Activated T-cell treated with anti-CD3 and anti-CD28 coated beads, Interleukin-2, amount 50 U/mL, for 4 hours (primary cell): ENCODE measurements around the gene RALA. TPM values are rescaled to one million over a fixed set of nuclear protein-coding genes. Genes with fewer than 3 reads are reported as not detected.
"Not testable (repeated sequence)": the region's sequence is repeated elsewhere in the genome, so short reads cannot be mapped to it uniquely, and the experiment has no call there.

Experiments used
- ATAC-seq, 2 donors: fragments of 200-7000 bp; cut with Tn5 transposase; one replicate each; pipeline ENCODE4 v1.10.0; 2021
- DNase-seq: peaks from one replicate; pipeline ENCODE4 v3.0.0-alpha.2; 2020
- H3K27me3 Mint-ChIP-seq: one replicate; pipeline ENCODE4 v1.8.0; 2021; ENCODE audit warnings: low read depth, mixed read lengths
- H3K36me3 Mint-ChIP-seq: one replicate; pipeline ENCODE4 v1.8.0; 2022; ENCODE audit warnings: mixed read lengths; ENCODE audit not compliant: insufficient read depth
- H3K4me1 Mint-ChIP-seq: one replicate; pipeline ENCODE4 v1.8.0; 2021; ENCODE audit warnings: low read depth, mixed read lengths
- H3K4me3 Mint-ChIP-seq: one replicate; pipeline ENCODE4 v1.8.0; 2021; ENCODE audit warnings: mild to moderate bottlenecking, moderate library complexity, mixed read lengths
- H3K9me3 Mint-ChIP-seq: one replicate; pipeline ENCODE4 v1.8.0; 2021; ENCODE audit warnings: mixed read lengths
- total RNA-seq, 3 donors: library from RNA; stranded (reverse); gene quantifications; one replicate each; pipeline ENCODE4 v1.2.1, GENCODE V29; 2021

Gene RALA
- total RNA-seq, 3 donors from 2014 or later: 28.5 to 31.3 (median 30.1) TPM

DNA sequence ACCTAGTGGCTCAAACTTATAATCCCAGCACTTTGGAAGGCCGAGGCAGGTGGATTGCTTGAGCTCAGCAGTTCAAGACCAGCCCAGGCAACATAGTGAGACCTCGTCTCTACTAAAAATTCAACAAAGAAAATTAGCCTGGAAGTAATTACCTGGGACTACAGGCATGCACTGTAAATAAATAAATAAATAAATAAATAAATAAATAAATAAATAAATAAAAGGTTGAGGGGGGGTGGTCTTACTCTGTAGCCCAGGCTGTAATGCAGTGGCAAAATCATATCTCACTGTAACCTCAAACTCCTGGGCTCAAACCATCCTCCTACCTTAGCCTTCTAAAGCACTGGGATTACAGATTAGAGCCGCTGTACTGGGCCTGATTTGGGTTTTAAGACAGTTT, 50.5 kb downstream of the RALA start:
- no peaks in the 10 kb centered on the region for H3K9me3 Mint-ChIP-seq
- DNase-seq: no peak
- H3K4me3 Mint-ChIP-seq: no peak overlapping the region
- H3K4me1 Mint-ChIP-seq: peaks cover 18% of the 10 kb centered on the region
- H3K36me3 Mint-ChIP-seq: peaks cover 16% of the 10 kb centered on the region
- ATAC-seq: no peak
- H3K27me3 Mint-ChIP-seq: no peaks in the 10 kb centered on the region

DNA sequence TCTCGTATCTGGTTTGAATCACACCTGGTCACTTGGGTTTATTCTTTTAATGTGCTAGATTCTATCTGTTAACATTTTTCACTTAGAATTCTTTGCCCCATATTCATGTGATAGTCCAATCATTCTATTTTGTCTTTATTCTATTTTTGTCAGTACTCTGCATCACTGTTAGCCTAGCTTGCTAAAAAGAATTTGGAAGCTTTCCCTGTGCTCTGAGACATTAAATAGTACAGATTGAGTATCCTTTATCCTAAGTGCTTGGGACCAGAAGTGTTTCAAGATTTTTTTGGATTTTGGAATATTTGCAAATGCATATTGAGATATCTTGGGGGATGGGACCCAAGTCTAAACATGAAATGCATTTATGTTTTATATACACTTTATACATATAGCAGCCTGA, 51.0 kb downstream of the RALA start:
- ATAC-seq (no peak), DNase-seq (no peak)
- H3K27me3 Mint-ChIP-seq: no peaks in the 10 kb centered on the region
- H3K9me3 Mint-ChIP-seq: no peaks in the 10 kb centered on the region
- H3K4me1 Mint-ChIP-seq: peaks cover 17% of the 10 kb centered on the region
- no peak overlapping the region for H3K4me3 Mint-ChIP-seq
- H3K36me3 Mint-ChIP-seq: peaks cover 14% of the 10 kb centered on the region

DNA sequence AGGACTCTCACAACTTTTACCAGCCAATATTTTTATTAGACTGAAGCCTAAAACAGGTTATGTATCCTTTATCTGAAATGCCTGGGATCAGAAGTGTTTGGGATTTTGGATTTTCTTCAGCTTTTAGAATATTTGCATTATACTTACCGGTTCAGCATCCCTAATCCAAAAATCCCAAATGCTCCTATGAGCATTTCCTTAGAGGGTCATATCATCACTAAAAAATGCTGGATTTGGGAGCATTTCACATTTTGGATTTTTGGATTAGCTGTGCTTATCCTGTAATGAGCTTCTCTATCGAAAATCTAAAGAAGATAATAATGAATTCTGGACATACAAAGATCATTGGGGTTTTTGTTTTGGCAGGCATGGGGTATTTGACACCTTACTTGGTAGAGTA, 53.0 kb downstream of the RALA start:
- no peak overlapping the region for H3K4me3 Mint-ChIP-seq
- H3K9me3 Mint-ChIP-seq: no peaks in the 10 kb centered on the region
- H3K27me3 Mint-ChIP-seq: no peaks in the 10 kb centered on the region
- H3K4me1 Mint-ChIP-seq: peaks cover 22% of the 10 kb centered on the region
- no peak for DNase-seq
- H3K36me3 Mint-ChIP-seq: peaks cover 17% of the 10 kb centered on the region
- ATAC-seq: no peak

DNA sequence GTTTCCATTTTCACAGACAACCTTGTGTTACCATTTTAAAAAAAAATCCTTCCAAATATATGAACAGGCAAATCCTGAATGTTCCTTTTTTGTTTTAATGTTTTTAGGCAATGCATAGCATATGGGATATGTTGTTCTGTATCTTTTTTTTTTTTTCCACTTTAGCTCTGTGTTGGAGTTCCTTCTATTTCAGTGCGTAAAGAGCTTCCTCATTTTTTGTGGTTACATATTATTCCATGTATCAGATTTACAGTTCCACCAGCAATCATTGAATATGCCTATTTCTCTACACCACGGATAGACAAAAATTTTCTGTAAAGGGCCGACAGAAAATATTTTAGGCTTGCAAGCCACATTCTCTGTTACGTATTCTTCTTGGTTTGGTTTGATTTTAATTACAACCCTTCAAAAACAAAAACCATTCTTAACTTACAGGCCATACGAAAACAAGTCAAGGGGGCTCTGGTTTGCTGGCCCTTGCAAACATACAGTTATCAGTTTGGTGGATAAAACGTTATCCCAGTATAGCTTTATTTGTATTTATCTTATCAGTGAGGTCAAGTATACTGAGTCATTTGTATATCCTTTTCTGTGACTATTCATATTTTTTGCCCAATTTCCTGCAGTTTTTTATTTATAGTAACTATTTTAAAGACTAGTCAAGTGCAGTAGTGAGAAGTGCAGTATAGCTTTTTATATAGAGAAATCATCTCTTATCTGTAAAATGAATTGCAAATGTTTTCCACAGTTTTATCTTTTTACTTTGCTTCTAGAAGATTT, 55.7 kb downstream of the RALA start:
- H3K4me1 Mint-ChIP-seq: peaks cover 38% of the 10 kb centered on the region
- DNase-seq (no peak), ATAC-seq (no peak)
- H3K27me3 Mint-ChIP-seq: no peaks in the 10 kb centered on the region
- H3K36me3 Mint-ChIP-seq: peaks cover 23% of the 10 kb centered on the region
- no peaks in the 10 kb centered on the region for H3K9me3 Mint-ChIP-seq
- no peak overlapping the region for H3K4me3 Mint-ChIP-seq

- Mint-ChIP-seq H3K4me1 (peaks cover 42% of the 10 kb centered on the region), H3K36me3 (peaks cover 24% of the 10 kb centered on the region)
- not testable (repeated sequence) for DNase-seq, H3K9me3 Mint-ChIP-seq, H3K27me3 Mint-ChIP-seq, H3K4me3 Mint-ChIP-seq, ATAC-seq
These were observed 56.5 kb downstream of the RALA start for GRCh38 chr7:39679874-39680273.

GRCh38 chr7:39681887-39682441, 58.6 kb downstream of the RALA start:
- DNase-seq (no peak), ATAC-seq (no peak)
- Mint-ChIP-seq H3K9me3 (no peaks in the 10 kb centered on the region), H3K36me3 (peaks cover 19% of the 10 kb centered on the region), H3K4me1 (peaks cover 50% of the 10 kb centered on the region), H3K4me3 (no peak overlapping the region), H3K27me3 (no peaks in the 10 kb centered on the region)

DNA sequence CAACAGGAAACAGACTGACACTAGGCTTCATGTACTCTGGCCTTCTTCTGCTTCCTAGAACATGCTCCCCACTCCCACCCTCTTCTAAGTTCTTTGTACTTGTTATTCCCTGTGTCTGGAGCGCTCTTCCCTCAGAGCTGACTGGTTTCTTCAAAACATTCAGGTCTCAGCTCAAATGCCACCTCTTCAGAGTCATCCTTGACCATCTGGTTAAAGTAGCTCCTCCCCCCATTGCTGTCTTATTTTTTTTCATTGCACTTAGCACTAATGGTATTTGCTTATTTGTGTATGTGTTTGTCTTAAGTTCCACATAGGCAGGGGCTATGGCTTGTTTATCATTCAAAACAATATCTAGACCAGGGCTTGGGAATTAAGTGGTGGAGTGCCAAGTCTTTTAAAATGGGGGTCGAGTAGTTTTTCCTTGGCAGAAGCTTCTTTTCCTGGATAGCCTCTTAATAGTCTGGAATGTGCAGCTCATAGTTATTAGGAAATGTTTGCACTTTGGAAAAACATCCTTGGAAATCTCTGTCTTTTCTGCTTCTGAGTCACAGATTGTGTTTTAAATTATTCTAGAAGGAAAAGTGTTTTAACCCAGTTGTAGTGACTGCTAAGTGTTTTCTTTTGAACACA, 60.0 kb downstream of the RALA start:
- ATAC-seq: no peak
- H3K4me3 Mint-ChIP-seq: no peak overlapping the region
- no peaks in the 10 kb centered on the region for H3K27me3 Mint-ChIP-seq
- no peaks in the 10 kb centered on the region for H3K9me3 Mint-ChIP-seq
- peaks cover 49% of the 10 kb centered on the region for H3K4me1 Mint-ChIP-seq
- DNase-seq: no peak
- peaks cover 22% of the 10 kb centered on the region for H3K36me3 Mint-ChIP-seq

DNA sequence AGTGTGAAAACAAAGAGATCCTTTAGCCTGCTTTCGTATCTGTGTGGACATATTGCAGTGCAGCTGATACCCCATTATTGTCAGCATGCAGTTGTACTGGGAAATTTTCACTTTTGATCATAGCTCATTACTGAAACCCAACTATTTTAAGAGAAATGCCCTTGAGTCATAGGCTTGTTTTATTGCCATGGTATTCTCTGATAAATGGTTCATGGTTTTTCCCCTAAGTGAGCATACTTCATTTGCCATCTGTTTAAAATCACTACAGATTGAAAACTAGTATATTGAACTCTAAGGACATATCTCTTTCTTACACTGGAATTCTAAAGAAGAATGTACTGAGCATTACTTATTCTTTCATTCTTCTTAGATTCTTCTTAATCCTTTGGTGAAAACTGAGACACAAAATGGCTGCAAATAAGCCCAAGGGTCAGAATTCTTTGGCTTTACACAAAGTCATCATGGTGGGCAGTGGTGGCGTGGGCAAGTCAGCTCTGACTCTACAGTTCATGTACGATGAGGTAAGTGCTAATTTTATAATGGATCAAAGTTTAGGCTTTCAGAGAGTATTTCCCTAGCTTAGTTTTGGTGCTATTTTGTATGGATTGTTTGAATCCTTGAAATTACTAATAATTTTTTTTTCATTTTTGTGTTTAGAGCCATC, 63.0 kb downstream of the RALA start:
- no peak overlapping the region for H3K4me3 Mint-ChIP-seq

GRCh38 chr7:39688611-39689480, 65.5 kb downstream of the RALA start:
- Mint-ChIP-seq H3K27me3 (no peaks in the 10 kb centered on the region), H3K4me3 (no peak overlapping the region), H3K9me3 (no peaks in the 10 kb centered on the region), H3K36me3 (peaks cover 48% of the 10 kb centered on the region), H3K4me1 (peaks cover 30% of the 10 kb centered on the region)
- DNase-seq (no peak), ATAC-seq (no peak)

More for the DNA sequence above, 63.0 kb downstream of the RALA start:
- Mint-ChIP-seq H3K27me3 (no peaks in the 10 kb centered on the region), H3K4me1 (peaks cover 43% of the 10 kb centered on the region), H3K9me3 (no peaks in the 10 kb centered on the region), H3K36me3 (peaks cover 35% of the 10 kb centered on the region)
- ATAC-seq (peak; percentile 84 to 88), DNase-seq (no peak)

DNA sequence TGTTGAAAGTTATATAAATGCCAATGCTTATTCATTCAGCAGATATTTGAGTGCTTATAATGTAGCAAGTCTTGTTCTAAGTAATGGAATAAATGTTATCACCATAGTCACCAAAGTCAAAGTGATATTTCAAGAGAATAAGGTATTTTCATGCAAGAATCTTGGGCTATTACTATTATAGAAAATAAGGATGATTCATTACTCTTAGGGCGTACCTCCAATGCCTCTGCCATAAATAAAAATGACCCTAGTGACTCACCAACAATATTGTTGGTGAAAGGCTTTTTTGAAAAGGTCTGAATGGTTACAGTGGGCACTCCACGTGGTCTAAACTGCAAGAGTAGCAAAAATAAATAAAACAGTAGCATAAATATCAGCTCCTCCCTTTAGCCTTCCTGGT, 68.4 kb downstream of the RALA start:
- Mint-ChIP-seq H3K4me1 (peaks cover 12% of the 10 kb centered on the region), H3K4me3 (no peak overlapping the region), H3K36me3 (peaks cover 51% of the 10 kb centered on the region), H3K9me3 (no peaks in the 10 kb centered on the region), H3K27me3 (no peaks in the 10 kb centered on the region)
- ATAC-seq: no peak
- no peak for DNase-seq

DNA sequence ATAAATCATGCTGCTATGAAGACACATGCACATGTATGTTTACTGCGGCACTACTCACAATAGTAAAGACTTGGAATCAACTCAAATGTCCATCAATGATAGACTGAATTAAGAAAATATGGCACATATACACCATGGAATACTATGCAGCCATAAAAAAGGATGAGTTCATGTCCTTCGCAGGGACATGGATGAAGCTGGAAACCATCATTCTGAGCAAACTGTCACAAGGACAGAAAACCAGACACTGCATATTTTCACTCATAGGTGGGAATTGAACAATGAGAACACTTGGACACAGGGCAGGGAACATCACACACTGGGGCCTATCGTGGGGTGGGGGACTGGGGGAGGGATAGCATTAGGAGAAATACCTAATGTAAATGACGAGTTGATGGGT, 69.7 kb downstream of the RALA start:
- H3K9me3 Mint-ChIP-seq, H3K4me1 Mint-ChIP-seq, ATAC-seq, H3K27me3 Mint-ChIP-seq, H3K4me3 Mint-ChIP-seq, DNase-seq: not testable (repeated sequence)
- H3K36me3 Mint-ChIP-seq: peaks cover 58% of the 10 kb centered on the region

DNA sequence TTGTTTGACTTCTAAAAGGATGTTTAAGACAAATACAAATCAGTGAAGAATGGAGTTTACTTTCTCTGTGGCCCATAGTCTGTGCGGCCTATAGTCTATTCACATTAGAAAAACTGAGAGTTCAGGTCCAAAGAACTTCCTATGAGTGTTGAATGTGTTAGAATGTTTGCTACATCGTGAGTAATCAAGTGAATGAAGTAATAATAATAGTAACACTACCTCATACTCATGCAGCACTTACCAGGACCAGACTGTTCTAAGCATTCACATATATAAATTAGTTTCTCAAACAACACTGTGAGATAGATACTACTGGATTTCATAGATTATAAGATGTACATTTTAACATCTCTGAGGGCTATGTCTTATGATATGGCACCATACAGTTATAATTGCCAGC, 70.4 kb downstream of the RALA start:
- H3K36me3 Mint-ChIP-seq: peaks cover 59% of the 10 kb centered on the region

GRCh38 chr7:39695852-39696586, 72.6 kb downstream of the RALA start:
- no peak for ATAC-seq

More for the DNA sequence above, 70.4 kb downstream of the RALA start:
- Mint-ChIP-seq H3K27me3 (no peaks in the 10 kb centered on the region), H3K4me3 (no peak overlapping the region), H3K4me1 (peaks cover 7% of the 10 kb centered on the region), H3K9me3 (no peaks in the 10 kb centered on the region)
- DNase-seq (no peak), ATAC-seq (no peak)

More at GRCh38 chr7:39695852-39696586, 72.6 kb downstream of the RALA start:
- H3K9me3 Mint-ChIP-seq: no peaks in the 10 kb centered on the region
- peaks cover 57% of the 10 kb centered on the region for H3K36me3 Mint-ChIP-seq
- H3K4me3 Mint-ChIP-seq: no peak overlapping the region
- no peak for DNase-seq
- no peaks in the 10 kb centered on the region for H3K27me3 Mint-ChIP-seq
- H3K4me1 Mint-ChIP-seq: peaks cover 5% of the 10 kb centered on the region
